ENCODE measurements around the gene NMRK1. TPM values are rescaled to one million over a fixed set of nuclear protein-coding genes. Genes with fewer than 3 reads are reported as not detected.

NMRK1 gene
- total RNA-seq, 1 experiment from 2014 or later: 7.8 TPM

GRCh38 chr9:75061169-75061568 lies 26.8 kb downstream of the NMRK1 start:
- ATAC-seq (no peak), DNase-seq (ENCODE audit: low read depth, low spot score) (no peak)
- Histone ChIP-seq H4K20me1 (ENCODE audit: insufficient read depth) (no peaks in the 10 kb centered on the region), H3K4me2 (ENCODE audit: low read length) (no peak overlapping the region), H3K4me3 (replicated peaks in 1 of 2; ENCODE audit: low read depth in 1 of 2, low read length in 2 of 2) (no peak overlapping the region), H3K9ac (ENCODE audit: low read length) (no peak overlapping the region), H3K4me1 (ENCODE audit: control insufficient read depth in 1 of 2, insufficient read depth in 2 of 2, low read length in 2 of 2) (no peaks in the 10 kb centered on the region), H2AFZ (ENCODE audit: low read depth, low read length, poor library complexity, severe bottlenecking) (no peak overlapping the region), H3K27ac (ENCODE audit: low read depth, low read length) (no peak overlapping the region), H3K79me2 (ENCODE audit: insufficient read depth, low read length) (no peaks in the 10 kb centered on the region), H3K36me3 (ENCODE audit: control insufficient read depth in 1 of 2, insufficient read depth in 2 of 2, low read length in 2 of 2) (no peaks in the 10 kb centered on the region), H3K9me3 (ENCODE audit: control insufficient read depth in 1 of 2, insufficient read depth in 1 of 2, low read depth in 1 of 2, low read length in 2 of 2) (no peaks in the 10 kb centered on the region), H3K27me3 (ENCODE audit: insufficient read depth, low read length) (no peaks in the 10 kb centered on the region), H3K9me2 (ENCODE audit: insufficient read depth) (no peaks in the 10 kb centered on the region)
- ChIA-PET POLR2A (interaction anchor here (1.2 kb wide), 1 partner anchor 33 kb away, joined by 3 read pairs; the partner anchor contains the start of gene CARNMT1), CTCF (no interaction called here), RAD21 (ENCODE audit: low non-redundant PET in 1 of 2, low total read pairs in 2 of 2, uncharacterized antibody in 2 of 2, unreplicated experiment in 2 of 2) (no interaction called here)
- no TSS peak for BruUV-seq (replicated peaks)
- no peak for TF ChIP-seq FOSL1 (IDR thresholded peaks at IDR 0.05; ENCODE audit: low read depth)
- TF ChIP-seq EZH2phosphoT487 (IDR thresholded peaks at IDR 0.05; ENCODE audit: borderline replicate concordance): no peak
- no peak for TF ChIP-seq POLR2A (IDR thresholded peaks at IDR 0.05; ENCODE audit: borderline replicate concordance, extremely low read depth, insufficient read depth, insufficient read length)
- TF ChIP-seq ZFX (IDR thresholded peaks at IDR 0.05): no peak
- TF ChIP-seq ATF3 (IDR thresholded peaks at IDR 0.05): no peak
- TF ChIP-seq ZNF274 (IDR thresholded peaks at IDR 0.05; ENCODE audit: low read depth, low read length): no peak
- TF ChIP-seq MAX (IDR thresholded peaks at IDR 0.05): no peak
- TF ChIP-seq SRF (IDR thresholded peaks at IDR 0.05; ENCODE audit: low read depth): no peak
- TF ChIP-seq JUND (IDR thresholded peaks at IDR 0.05): no peak
- no peak for TF ChIP-seq CEBPB (IDR thresholded peaks at IDR 0.05; ENCODE audit: low read depth)
- no peak for TF ChIP-seq CBX3 (IDR thresholded peaks at IDR 0.05; ENCODE audit: low read depth)
- TF ChIP-seq TCF7L2 (IDR thresholded peaks at IDR 0.05; ENCODE audit: borderline replicate concordance, extremely low read depth, insufficient read depth, insufficient read length): no peak
- TF ChIP-seq ZBTB33 (IDR thresholded peaks at IDR 0.05; ENCODE audit: extremely low read depth, insufficient replicate concordance, low read length): no peak
- TF ChIP-seq RAD21 (IDR thresholded peaks at IDR 0.05; ENCODE audit: low read depth): no peak
- intact Hi-C loops (cut with micrococcal nuclease): no loop called here

Data from HCT116 (cell line).